ENCODE data around the gene DIP2C.
"Not testable (repeated sequence)": the region's sequence is repeated elsewhere in the genome, so short reads cannot be mapped to it uniquely, and the experiment has no call there.

Gene DIP2C

GRCh38 chr10:418894-419293 is 270.6 kb downstream of the DIP2C start:
- DNase-seq (ENCODE audit: low read depth in 2 of 2) = no peak

DNA sequence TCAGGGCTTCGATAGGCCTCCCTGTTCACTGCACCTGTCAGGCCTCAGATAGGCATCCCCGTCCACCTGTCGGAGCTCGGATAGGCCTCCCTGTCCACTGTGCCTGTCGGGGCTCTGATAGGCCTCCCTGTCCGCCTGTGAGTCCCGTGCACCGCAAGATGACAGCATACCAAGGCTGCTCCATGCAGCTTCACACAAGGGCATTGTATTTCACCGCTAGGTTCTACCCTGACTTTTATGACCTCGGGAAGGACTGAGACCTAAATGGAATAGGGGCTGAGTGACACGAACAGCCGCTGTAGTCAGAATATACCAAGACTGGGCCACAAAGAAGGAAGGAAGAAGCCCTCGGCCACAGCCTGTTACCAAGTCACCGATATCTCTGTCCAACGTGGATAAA is 271.2 kb downstream of the DIP2C start:
- DNase-seq (ENCODE audit: low read depth in 2 of 2) = no peak

GRCh38 chr10:416091-416515 is 273.4 kb downstream of the DIP2C start:
- no peak for DNase-seq (ENCODE audit: low read depth in 2 of 2)

DNA sequence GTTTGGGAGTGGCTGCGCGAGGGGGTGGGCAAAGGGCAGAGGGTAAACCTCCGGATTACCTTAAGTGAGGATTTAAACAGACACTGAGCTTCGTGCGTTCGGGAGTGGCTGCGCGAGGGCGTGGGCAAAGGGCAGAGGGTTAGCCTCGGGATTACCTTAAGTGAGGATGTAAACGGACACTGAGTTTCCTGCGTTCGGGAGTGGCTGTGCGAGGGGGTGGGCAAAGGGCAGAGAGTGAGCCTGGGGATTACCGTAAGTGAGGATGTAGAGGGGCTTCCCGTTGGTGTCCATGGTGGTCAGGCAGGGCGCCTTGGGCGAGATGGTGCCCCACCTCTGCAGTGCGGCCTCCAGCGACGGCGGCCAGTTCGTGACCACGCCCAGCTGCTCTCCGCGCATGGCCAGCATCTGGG is 275.8 kb downstream of the DIP2C start:
- no peak for DNase-seq (ENCODE audit: low read depth in 2 of 2)

DNA sequence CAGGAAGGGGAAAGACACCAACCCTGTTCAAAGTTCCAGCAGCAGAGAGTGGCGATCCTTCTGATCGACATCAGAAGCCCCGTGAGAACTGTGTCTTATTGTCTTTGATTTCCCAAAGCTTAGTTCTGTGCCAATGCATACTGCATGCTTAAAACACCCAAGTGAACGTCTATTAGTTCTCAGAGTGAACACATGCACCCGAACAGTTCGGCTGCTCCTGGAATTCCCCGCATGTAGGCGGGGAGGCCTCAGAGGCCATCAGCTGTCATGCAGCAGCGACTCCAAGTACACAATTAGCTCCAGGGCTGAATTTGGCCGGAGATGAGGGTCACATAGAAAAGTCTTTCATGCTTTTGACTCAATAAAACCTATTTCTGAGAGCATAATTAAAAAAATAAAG is 277.4 kb downstream of the DIP2C start:
- no peak for DNase-seq (ENCODE audit: low read depth in 2 of 2)

GRCh38 chr10:411603-412002 is 277.9 kb downstream of the DIP2C start:
- no peak for DNase-seq (ENCODE audit: low read depth in 2 of 2)

DNA sequence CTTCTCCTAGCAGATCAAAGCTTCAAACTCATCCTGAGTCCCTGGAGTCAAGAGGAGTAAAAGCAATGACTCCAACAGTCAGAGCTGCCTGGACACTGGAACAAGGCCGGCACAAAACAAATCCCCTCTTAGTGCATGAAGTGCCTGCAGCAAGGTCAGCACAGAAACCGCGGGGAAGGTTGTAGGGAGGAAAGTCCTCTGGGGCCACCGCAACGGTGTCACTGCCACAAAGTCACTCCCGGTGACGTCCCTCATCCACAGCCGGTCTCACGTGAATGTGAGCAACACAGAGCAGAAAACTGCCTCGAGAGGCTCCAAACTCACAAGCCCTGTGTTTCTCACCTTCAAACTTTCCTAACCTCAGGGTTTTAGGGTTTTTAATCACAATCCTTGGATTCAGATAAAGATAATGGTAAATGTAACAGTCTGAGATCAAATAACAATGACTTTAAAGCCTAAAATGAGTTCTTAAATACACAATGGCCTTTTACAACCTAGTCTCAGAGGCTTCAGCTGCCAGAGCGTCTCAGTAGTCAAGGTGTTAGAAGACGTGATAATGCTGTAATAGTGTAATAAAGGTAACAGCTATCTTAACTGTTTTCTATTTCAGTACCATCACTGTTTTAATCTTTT is 279.9 kb downstream of the DIP2C start:
- DNase-seq (ENCODE audit: low read depth in 2 of 2) = no peak

GRCh38 chr10:408236-408635 is 281.2 kb downstream of the DIP2C start:
- no peak for DNase-seq (ENCODE audit: low read depth in 2 of 2)

DNA sequence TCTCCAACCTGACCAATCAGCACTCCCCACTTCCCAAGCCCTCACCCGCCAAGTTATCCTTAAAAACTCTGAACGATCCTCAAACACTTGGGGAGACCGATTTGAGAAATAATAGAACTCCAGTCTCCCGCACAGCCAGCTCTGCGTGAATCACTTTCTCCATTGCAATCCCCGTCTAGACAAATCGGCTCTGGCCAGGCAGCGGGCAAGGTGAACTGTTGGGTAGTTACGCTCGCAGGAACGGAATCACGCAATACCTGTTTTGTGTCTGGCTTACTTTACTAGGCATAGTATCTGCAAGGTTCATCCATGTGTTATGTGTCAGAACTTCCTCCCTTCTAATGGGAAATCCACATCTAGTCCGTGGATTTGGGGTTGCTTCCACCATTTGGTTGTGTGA is 282.5 kb downstream of the DIP2C start:
- DNase-seq (ENCODE audit: low read depth in 2 of 2) = no peak

GRCh38 chr10:405648-406047 is 283.8 kb downstream of the DIP2C start:
- no peak for DNase-seq (ENCODE audit: low read depth in 2 of 2)

GRCh38 chr10:404991-405390 is 284.5 kb downstream of the DIP2C start:
- DNase-seq (ENCODE audit: low read depth in 2 of 2) = no peak

- DNase-seq (ENCODE audit: low read depth in 2 of 2) = no peak
Measured at GRCh38 chr10:404346-404745, 285.1 kb downstream of the DIP2C start.

GRCh38 chr10:398954-399353 is 290.5 kb downstream of the DIP2C start:
- no peak for DNase-seq (ENCODE audit: low read depth in 2 of 2)

DNA sequence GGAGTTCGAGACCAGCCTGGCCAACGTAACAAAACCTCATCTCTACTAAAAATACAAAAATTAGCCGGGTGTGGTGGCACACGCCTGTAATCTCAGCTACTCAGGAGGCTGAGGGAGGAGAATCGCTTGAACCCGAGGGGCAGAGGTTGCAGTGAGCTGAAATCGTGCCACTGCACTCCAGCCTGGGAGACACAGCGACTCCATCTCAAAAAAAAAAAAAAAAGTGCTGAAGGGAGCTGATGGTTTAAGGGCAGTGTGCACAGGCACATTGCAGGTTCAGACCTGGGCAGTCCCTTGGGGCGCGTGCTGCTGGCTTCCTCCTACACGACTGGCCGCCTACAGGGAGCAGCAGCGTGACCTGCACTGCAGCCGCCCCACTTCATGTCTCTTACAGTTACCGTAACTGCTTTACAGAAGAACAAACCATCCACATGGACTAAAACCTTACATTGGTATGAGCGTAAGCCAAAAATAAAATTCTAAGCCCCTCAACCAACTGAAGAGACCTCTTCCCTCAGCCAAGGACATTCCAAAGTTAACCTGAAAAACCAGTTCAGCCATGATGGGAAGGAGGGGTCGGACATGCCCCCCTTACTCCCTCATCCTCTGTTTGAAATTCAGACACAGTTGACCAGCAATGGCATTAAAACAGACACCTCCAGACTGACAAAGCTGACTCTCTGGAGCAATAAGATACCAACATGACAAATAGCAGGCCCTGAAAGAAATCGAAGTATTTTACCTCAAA is 292.0 kb downstream of the DIP2C start:
- no peak for DNase-seq (ENCODE audit: low read depth in 2 of 2)

DNA sequence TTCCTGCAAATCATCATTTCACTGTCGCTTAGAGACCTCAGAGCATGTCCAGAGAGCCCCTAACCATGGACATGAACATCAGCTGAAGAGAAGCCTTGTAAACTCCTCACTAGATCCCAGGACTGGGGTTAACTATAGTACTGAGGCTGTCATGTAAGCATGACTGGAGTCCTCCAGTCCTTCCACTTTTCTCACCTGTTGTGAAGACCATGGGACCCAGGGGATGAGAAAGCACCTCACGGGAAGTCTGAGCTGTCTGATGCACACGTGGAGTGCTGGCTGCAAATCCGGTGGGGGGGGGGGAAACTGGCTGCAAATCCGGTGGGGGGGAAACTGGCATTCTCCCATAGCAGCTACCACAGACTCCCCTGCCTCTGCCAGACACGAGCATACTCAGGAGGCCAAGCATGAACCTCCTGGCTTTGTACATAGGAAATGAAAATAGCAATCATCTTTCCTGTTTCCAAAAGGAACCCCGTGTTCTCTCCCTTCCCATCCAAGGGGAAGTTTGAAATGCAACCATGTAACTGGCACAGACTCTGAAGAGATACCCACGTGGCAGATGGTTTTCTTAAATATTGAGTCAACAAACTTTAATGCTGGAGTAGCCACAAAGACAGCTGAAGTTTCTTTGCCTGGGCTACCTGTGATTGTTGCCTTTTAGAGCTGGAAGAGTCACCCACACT is 292.8 kb downstream of the DIP2C start:
- DNase-seq (ENCODE audit: low read depth in 2 of 2) = no peak

DNA sequence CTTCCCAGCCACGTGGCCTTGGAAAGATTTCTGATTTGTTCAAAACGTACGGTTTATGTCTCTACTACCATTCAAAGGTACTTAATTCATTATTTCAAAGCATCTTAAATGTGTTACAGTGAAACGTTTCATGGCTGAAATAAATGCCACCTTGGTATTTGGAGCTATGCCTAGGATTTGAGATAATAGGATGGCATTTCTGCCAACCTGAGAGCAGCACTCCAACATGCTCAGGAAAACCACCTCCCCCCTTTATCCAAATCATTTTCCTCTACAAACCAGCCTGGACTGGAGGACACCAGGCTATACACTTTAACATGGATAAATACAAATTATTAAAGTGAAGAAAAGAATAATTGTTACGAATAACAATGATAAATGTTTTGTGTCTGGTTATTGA is 293.4 kb downstream of the DIP2C start:
- DNase-seq (ENCODE audit: low read depth in 2 of 2) = no peak

DNA sequence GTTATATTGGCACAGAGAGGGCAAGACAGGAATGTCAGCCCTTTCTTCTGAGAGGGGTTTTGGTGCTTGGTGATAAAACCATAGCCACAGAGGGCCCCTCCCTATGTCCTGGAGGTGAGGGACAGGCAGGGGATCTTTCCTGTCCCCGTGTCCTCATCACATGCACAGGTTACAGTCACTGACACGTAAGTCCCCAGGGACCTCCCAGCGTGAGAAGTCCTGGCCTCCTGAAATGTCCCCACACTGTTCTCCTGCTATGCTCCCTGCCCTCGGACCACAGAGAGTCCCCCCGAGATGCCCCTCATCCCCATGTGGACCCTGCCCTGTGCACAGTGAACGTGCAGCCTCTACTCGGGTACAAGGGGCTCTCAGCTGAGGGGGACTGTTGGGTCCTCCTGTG is 293.8 kb downstream of the DIP2C start:
- no peak for DNase-seq (ENCODE audit: low read depth in 2 of 2)

- not testable (repeated sequence) for DNase-seq (ENCODE audit: low read depth in 2 of 2)
Measured at GRCh38 chr10:394439-395101, 294.9 kb downstream of the DIP2C start.

DNA sequence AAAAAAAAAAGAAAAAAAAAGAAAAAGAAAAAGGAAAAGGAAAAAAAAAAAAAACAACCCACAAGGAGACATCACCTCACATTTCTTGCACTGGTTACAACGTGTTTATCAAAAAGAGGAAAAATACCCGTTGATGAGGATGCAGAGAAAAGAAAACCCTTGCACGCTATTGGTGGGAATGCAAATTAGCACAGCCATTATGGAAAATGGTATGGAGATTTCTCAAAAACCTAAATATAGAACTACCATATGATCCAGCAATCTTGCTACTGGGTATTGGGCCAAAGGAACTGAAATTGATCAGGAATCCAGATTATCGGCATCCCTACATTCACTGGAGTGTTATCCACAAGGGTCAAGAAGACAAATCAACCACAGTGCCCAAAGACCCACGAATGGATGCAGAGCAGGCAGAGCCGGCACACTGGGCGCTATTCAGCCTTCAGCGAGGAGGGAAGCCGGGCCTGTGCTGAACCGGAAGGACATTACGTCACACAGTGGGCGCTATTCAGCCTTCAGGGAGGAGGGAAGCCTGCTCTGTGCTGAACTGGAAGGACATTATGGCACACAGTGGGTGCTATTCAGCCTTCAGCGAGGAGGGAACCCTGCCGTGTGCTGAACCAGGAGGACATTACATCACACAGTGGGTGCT is 295.6 kb downstream of the DIP2C start:
- DNase-seq (ENCODE audit: low read depth in 2 of 2) = no peak

GRCh38 chr10:393106-393745 is 296.2 kb downstream of the DIP2C start:
- no peak for DNase-seq (ENCODE audit: low read depth in 2 of 2)

- DNase-seq (ENCODE audit: low read depth in 2 of 2) = no peak
Measured at GRCh38 chr10:392705-393037, 296.8 kb downstream of the DIP2C start.

Measured in stimulated activated CD4-positive, alpha-beta T cell treated with anti-CD3 and anti-CD28 coated beads, Interleukin-4, amount 100 ng/mL, for 48 hours (primary cell).